ENCODE measurements around the gene SLU7.
"Not testable (repeated sequence)": the region's sequence is repeated elsewhere in the genome, so short reads cannot be mapped to it uniquely, and the experiment has no call there.

SLU7 gene

GRCh38 chr5:160450164-160450932, 31.5 kb upstream of the SLU7 start:
- DNase-seq = no peak

- DNase-seq = no peak
These were observed 30.6 kb upstream of the SLU7 start for GRCh38 chr5:160449458-160449857.

- DNase-seq = no peak
These were observed 30.0 kb upstream of the SLU7 start for GRCh38 chr5:160448886-160449285.

GRCh38 chr5:160445751-160446150, 26.9 kb upstream of the SLU7 start:
- DNase-seq = no peak

GRCh38 chr5:160445132-160445531, 26.3 kb upstream of the SLU7 start:
- no peak for DNase-seq

GRCh38 chr5:160444407-160444806, 25.5 kb upstream of the SLU7 start:
- no peak for DNase-seq

GRCh38 chr5:160442824-160443431, 24.0 kb upstream of the SLU7 start:
- no peak for DNase-seq

- DNase-seq = no peak
These were observed 22.5 kb upstream of the SLU7 start for GRCh38 chr5:160441311-160441781.

- peak; percentile 82 for DNase-seq
These were observed 20.3 kb upstream of the SLU7 start for GRCh38 chr5:160439205-160439600.

- peak; percentile 41 for DNase-seq
These were observed 19.7 kb upstream of the SLU7 start for GRCh38 chr5:160438316-160439204.

- no peak for DNase-seq
These were observed 18.4 kb upstream of the SLU7 start for GRCh38 chr5:160437271-160437670.

GRCh38 chr5:160436661-160437060, 17.8 kb upstream of the SLU7 start:
- DNase-seq = not testable (repeated sequence)

GRCh38 chr5:160436017-160436416, 17.1 kb upstream of the SLU7 start:
- DNase-seq = no peak

GRCh38 chr5:160435532-160435931, 16.7 kb upstream of the SLU7 start:
- no peak for DNase-seq

GRCh38 chr5:160434022-160434531, 15.2 kb upstream of the SLU7 start:
- DNase-seq = no peak

- DNase-seq = no peak
These were observed 13.9 kb upstream of the SLU7 start for GRCh38 chr5:160432787-160433186.

GRCh38 chr5:160432196-160432595, 13.3 kb upstream of the SLU7 start:
- DNase-seq = no peak

GRCh38 chr5:160427607-160428006, 8.7 kb upstream of the SLU7 start:
- DNase-seq = no peak

GRCh38 chr5:160423099-160423498, 4.2 kb upstream of the SLU7 start:
- DNase-seq = no peak

GRCh38 chr5:160421625-160422258, 2.9 kb upstream of the SLU7 start, which contains the start of gene PTTG1:
PTTG1 (plus strand) TSS chr5:160421855; CDS start chr5:160422313, 458 bp downstream.
- peak; percentile 88 for DNase-seq

GRCh38 chr5:160420331-160420610, 1.4 kb upstream of the SLU7 start:
- DNase-seq = no peak

- no peak for DNase-seq
These were observed 813 bp upstream of the SLU7 start for GRCh38 chr5:160419458-160420330.

Data from activated effector memory CD4-positive, alpha-beta T cell treated with Interleukin-2 at 50 U/mL for 16 hours (primary cell).